Fibroblast of mammary gland (primary cell): ENCODE data around the gene VNN1.
"Not testable (repeated sequence)": the region's sequence is repeated elsewhere in the genome, so short reads cannot be mapped to it uniquely, and the experiment has no call there.

Source experiments
- DNase-seq: peaks from one replicate; pipeline ENCODE4 v3.0.0-alpha.2; 2010; ENCODE audit warnings: low read depth
- H3K4me3 ChIP-seq: 2 replicates; pipeline ENCODE4 v1.5.1; 2011; ENCODE audit warnings: low read depth, mild to moderate bottlenecking, low read length, moderate library complexity; ENCODE audit not compliant: control insufficient read depth
- TF ChIP-seq, protein P1 (sequence below): conservative IDR thresholded peaks from 2 replicates; pipeline ENCODE4 v1.5.1; 2011; ENCODE audit warnings: low read depth, low read length, inconsistent platforms; ENCODE audit not compliant: control insufficient read depth, insufficient read depth

Gene VNN1

DNA sequence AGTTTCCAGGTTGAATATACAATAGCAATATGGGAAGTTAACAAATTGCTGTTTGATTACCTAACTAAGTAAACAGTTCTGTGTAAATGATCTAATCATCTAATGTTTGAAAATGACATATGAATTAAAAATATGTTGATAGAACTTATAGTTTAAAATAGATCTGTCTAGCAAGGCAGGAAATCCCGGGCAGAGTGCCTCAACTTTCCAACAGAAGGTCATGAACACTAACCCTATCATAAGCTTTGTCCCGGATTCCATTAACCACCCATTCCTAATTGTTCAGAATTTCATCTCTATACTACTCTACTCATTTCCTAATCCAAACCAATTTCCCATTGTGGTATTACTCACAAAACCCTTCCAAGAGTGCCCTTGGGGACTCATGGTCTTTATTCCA lies 65.0 kb downstream of the VNN1 start:
- H3K4me3 ChIP-seq: no peak overlapping the region
- TF ChIP-seq, protein P1, sequence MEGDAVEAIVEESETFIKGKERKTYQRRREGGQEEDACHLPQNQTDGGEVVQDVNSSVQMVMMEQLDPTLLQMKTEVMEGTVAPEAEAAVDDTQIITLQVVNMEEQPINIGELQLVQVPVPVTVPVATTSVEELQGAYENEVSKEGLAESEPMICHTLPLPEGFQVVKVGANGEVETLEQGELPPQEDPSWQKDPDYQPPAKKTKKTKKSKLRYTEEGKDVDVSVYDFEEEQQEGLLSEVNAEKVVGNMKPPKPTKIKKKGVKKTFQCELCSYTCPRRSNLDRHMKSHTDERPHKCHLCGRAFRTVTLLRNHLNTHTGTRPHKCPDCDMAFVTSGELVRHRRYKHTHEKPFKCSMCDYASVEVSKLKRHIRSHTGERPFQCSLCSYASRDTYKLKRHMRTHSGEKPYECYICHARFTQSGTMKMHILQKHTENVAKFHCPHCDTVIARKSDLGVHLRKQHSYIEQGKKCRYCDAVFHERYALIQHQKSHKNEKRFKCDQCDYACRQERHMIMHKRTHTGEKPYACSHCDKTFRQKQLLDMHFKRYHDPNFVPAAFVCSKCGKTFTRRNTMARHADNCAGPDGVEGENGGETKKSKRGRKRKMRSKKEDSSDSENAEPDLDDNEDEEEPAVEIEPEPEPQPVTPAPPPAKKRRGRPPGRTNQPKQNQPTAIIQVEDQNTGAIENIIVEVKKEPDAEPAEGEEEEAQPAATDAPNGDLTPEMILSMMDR: no peak
- DNase-seq: no peak

DNA sequence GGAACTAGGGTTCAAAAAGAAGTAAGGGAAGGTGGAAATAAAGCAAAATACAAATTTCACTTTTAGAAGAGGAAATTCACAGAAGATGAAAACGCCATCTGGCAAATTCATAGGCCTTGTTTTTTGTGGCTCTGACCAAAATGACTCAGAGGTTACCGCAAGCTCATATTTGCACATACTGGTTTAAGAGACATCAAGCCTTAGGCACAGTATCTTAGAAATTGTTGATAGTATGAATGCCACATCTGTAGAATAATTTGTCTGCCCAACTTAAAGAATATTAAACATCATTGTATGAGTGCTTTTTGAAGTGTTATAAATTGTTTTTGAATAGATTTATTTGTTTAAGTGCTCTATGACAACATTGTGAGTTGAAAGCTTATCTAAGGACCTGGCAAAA lies 65.5 kb downstream of the VNN1 start:
- DNase-seq: peak; percentile 70
- no peak overlapping the region for H3K4me3 ChIP-seq
- TF ChIP-seq, protein P1: no peak

DNA sequence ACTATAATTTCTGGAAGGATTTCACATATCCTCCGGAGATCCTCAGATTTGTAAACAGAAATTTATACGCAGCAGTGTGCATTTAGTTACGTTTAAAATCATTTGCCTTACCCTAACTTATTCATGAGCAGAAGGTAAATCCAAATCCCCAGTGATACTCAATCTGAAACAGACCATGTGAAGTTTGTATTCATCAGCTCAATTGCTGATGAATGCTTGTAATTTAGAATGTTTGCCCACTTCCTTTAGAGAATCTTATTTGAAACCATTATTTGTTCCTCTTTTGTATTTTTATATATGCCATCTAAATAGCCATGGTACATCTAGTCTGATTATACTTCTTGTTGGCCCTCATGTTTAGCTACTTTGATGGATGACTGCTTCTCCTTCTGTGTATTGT lies 70.3 kb downstream of the VNN1 start:
- no peak for DNase-seq

DNA sequence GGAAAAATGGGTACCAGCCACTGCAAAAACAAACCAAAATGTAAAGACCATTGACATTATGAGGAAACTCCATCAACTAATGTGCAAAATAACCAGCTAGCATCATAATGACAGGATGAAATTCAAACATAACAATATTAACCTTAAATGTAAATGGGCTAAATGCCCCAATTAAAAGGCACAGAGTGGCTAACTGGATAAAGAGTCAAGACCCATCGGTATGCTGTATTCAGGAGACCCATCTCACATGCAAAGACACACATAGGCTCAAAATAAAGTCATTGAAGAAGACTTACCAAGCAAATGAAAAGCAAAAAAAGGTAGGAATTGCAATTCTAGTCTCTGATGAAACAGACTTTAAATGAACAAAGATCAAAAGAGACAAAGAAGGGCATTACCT lies 76.7 kb downstream of the VNN1 start:
- DNase-seq, H3K4me3 ChIP-seq: not testable (repeated sequence)

More for the DNA sequence above, 70.3 kb downstream of the VNN1 start:
- TF ChIP-seq, protein P1: no peak
- H3K4me3 ChIP-seq: no peak overlapping the region

DNA sequence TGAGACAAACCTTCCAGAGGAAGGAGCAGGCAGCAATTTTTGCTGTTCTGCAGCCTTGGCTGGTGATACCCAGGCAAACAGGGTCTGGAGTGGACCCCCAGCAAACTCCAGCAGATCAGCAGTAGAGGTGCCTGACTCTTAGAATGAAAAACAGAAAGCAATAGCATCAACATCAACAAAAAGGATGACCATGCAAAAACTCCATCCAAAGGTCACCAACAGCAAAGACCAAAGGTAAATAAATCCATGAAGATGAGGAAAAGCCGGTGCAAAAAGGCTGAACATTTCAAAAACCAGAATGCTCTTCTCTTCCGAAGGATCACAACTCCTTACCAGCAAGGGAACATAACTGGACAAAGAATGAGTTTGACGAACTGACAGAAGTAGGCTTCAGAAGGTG lies 77.9 kb downstream of the VNN1 start:
- not testable (repeated sequence) for DNase-seq, H3K4me3 ChIP-seq

DNA sequence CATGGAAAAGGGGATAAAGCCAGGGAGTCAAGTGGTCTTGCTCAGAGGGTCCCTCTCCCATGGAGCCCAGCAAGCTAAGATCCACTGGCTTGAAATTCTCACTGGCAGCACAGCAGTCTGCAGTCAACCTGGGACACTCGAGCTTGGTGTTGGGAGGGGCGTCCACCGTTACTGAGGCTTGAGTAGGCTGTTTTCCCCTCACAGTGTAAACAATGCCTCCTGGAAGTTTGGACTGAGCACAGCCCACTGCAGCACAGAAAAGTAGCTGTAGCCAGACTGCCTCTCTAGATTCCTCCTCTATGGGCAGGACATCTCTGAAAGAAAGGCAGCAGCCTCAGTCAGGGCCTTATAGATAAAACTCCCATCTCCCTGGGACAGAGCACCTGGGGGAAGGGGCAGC lies 78.6 kb downstream of the VNN1 start:
- not testable (repeated sequence) for DNase-seq, H3K4me3 ChIP-seq

DNA sequence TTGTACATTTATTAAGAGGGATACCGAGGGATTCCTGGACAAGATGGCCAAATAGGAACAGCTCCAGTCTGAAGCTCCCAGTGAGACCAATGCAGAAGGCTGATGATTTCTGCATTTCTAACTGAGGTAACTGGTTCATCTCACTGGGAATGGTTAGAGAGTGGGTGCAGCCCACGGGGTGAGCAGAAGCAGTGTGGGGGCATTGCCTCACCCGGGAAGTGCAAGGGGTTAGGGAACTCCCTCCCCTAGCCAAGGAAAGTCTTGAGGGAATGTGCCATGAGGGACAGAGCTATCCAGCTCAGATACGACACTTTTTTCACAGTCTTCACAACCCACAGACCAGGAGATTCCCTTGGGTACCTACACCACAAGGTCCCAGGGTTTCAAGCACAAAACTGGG lies 79.1 kb downstream of the VNN1 start:
- no peak for DNase-seq
- TF ChIP-seq, protein P1: no peak
- H3K4me3 ChIP-seq: no peak overlapping the region

DNA sequence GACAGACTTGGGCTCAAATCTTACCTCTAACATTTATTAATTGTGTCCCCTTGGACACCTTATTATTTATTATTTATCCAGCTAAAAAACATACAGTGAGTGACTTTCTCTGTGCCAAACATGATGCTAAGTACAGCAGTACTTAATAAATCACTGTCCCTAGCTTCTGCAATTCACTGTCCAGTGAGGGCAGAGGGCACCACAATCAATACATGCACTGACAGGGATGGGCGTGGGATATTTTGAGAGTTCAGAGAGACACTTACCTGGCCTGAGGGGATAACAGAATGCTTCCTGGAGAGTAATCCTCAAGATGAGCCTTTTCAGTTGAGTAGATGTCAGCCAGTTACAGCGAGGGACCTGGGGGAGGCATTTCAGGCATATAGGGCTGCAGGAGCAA lies 80.5 kb downstream of the VNN1 start:
- H3K4me3 ChIP-seq: no peak overlapping the region
- no peak for DNase-seq

More for the DNA sequence above, 80.5 kb downstream of the VNN1 start:
- TF ChIP-seq, protein P1: no peak
